ENCODE data around the gene NHERF1.

Gene NHERF1

DNA sequence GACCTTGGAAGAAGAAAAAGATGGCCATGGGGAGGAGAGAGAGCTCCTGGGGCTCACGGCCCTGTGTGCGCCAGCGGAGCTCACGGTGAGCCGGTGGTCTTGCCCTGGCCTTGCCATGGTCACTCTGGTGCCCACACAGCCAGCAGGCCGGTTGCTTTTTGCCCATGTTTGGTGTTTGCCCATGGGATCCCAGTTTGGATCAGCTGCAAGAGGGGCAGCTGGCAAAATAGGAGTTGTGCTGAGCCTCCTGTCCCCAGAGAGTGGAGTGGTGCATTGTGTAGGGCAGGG is 1.6 kb downstream of the NHERF1 start:
- no peak for TF ChIP-seq CEBPB (IDR thresholded peaks at IDR 0.05)
- TF ChIP-seq, protein P1, sequence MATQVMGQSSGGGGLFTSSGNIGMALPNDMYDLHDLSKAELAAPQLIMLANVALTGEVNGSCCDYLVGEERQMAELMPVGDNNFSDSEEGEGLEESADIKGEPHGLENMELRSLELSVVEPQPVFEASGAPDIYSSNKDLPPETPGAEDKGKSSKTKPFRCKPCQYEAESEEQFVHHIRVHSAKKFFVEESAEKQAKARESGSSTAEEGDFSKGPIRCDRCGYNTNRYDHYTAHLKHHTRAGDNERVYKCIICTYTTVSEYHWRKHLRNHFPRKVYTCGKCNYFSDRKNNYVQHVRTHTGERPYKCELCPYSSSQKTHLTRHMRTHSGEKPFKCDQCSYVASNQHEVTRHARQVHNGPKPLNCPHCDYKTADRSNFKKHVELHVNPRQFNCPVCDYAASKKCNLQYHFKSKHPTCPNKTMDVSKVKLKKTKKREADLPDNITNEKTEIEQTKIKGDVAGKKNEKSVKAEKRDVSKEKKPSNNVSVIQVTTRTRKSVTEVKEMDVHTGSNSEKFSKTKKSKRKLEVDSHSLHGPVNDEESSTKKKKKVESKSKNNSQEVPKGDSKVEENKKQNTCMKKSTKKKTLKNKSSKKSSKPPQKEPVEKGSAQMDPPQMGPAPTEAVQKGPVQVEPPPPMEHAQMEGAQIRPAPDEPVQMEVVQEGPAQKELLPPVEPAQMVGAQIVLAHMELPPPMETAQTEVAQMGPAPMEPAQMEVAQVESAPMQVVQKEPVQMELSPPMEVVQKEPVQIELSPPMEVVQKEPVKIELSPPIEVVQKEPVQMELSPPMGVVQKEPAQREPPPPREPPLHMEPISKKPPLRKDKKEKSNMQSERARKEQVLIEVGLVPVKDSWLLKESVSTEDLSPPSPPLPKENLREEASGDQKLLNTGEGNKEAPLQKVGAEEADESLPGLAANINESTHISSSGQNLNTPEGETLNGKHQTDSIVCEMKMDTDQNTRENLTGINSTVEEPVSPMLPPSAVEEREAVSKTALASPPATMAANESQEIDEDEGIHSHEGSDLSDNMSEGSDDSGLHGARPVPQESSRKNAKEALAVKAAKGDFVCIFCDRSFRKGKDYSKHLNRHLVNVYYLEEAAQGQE (IDR thresholded peaks at IDR 0.05; ENCODE audit: low read depth) = no peak

DNA sequence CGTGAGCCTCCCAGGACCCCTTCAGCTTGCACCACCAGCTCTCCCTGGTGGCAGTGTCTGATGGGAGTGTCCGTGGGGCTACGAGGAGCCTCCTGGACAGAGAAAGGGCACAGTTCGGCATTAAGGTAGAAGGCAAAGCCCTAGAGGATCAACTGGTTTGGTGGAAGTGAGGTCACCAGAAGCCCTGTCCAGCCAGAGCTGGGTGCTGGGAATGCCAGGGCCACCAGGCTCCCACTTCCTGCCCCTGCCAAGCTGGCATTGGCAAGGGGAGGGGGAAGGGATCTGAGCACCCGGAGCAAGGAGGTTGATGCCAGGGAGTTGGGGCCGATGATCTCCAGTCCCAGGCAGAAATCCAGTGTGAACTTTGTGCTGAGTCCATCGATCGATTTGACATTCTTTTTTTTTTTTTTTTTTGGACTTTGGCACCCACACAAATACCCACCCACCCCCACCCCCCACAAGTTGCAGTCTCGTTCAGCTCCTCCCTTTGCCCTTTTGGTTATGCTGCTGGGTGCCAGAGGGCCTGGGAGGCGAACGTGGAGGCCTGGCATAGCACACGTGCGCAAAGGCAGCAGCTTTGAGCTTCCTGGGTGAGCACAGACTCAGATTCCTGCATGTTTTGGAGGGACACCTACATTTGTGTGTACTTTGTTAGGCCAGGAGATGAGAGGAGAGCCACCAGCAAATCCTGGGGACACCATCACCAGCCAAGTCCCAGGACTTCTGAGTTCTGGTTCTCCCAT is 2.1 kb downstream of the NHERF1 start:
- TF ChIP-seq, protein P2, sequence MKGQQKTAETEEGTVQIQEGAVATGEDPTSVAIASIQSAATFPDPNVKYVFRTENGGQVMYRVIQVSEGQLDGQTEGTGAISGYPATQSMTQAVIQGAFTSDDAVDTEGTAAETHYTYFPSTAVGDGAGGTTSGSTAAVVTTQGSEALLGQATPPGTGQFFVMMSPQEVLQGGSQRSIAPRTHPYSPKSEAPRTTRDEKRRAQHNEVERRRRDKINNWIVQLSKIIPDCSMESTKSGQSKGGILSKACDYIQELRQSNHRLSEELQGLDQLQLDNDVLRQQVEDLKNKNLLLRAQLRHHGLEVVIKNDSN (IDR thresholded peaks at IDR 0.05) = no peak
- TF ChIP-seq, protein P1 (IDR thresholded peaks at IDR 0.05; ENCODE audit: low read depth) = peak; percentile 42; the same call in 1 of the 2 replicates

DNA sequence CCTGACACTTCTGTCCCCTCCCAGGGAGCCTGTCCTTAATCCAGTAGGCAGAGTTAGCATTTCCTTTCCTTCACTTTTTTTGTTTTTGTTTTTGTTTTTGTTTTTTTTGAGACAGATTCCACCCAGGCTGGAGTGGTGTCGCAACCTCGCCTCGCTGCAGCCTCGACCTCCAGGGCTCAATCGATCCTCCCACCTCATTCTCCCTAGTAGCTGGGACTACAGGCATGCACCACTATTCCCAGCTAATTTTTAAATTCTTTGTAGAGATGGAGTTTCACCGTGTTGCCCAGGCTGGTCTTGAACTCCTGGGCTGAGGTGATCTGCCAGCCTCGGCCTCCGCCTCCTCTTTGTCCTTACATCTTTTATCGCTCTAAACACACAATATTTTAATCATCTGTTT is 4.0 kb downstream of the NHERF1 start:
- TF ChIP-seq TAF1 (IDR thresholded peaks at IDR 0.05; ENCODE audit: low read depth) (no peak), TCF12 (IDR thresholded peaks at IDR 0.05; ENCODE audit: low read depth) (no peak), EP300 (IDR thresholded peaks at IDR 0.05; ENCODE audit: borderline replicate concordance) (no peak), TEAD4 (IDR thresholded peaks at IDR 0.05) (no peak), YY1 (IDR thresholded peaks at IDR 0.05; ENCODE audit: low read depth) (no peak), CREB1 (IDR thresholded peaks at IDR 0.05; ENCODE audit: low read depth) (no peak), FOXM1 (IDR thresholded peaks at IDR 0.05; ENCODE audit: borderline replicate concordance, low read depth) (no peak), CEBPB (IDR thresholded peaks at IDR 0.05) (no peak), EGR1 (IDR thresholded peaks at IDR 0.05) (no peak), NFIC (IDR thresholded peaks at IDR 0.05) (no peak), RAD21 (IDR thresholded peaks at IDR 0.05; ENCODE audit: low read depth) (no peak), ZBTB7A (IDR thresholded peaks at IDR 0.05; ENCODE audit: low read depth) (no peak)
- TF ChIP-seq, protein P1 (IDR thresholded peaks at IDR 0.05; ENCODE audit: low read depth) = no peak
- TF ChIP-seq, protein P3, sequence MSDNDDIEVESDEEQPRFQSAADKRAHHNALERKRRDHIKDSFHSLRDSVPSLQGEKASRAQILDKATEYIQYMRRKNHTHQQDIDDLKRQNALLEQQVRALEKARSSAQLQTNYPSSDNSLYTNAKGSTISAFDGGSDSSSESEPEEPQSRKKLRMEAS (IDR thresholded peaks at IDR 0.05) = no peak
- TF ChIP-seq, protein P2 (IDR thresholded peaks at IDR 0.05) = no peak

DNA sequence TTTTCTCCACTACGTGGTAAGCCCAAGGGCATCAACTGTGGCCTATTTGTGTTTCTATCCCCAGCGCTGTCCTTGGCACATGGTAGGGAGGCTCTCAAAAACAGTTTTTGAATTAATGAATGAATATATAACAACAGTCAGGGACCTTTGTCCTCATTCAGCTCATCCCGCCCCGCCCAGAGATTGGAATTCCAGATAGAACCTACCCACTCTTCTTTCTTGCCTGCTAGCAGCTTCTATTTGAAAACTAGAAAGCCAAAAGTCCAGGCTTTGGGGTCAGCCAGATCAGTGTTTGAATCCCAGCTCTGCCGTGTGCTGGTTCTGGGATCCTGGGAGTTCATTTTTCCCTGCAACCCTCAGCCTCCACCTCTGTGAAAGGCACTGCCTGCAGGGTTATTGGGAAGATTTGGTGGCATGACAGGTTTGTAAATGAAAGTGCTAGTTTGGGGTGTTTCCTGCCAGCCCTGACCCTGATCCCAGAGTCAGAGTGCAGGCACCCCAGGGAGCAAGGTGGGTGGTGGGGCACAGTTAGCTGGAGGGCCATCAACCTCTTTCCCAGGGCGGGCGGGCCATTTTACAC is 4.5 kb downstream of the NHERF1 start:
- TF ChIP-seq EGR1 (IDR thresholded peaks at IDR 0.05) (no peak), TEAD4 (IDR thresholded peaks at IDR 0.05) (no peak), CREB1 (IDR thresholded peaks at IDR 0.05; ENCODE audit: low read depth) (no peak), YY1 (IDR thresholded peaks at IDR 0.05; ENCODE audit: low read depth) (no peak), FOXM1 (IDR thresholded peaks at IDR 0.05; ENCODE audit: borderline replicate concordance, low read depth) (no peak), EP300 (IDR thresholded peaks at IDR 0.05; ENCODE audit: borderline replicate concordance) (no peak), NFIC (IDR thresholded peaks at IDR 0.05) (no peak), CEBPB (IDR thresholded peaks at IDR 0.05) (no peak)
- TF ChIP-seq, protein P2 (IDR thresholded peaks at IDR 0.05) = no peak
- TF ChIP-seq, protein P3 (IDR thresholded peaks at IDR 0.05) = no peak
